GM18505 (cell line): ENCODE results near the gene AOPEP.

Source experiments
- ATAC-seq: cut with Tn5 transposase; IDR thresholded peaks from one replicate; pipeline ENCODE4 v1.9.1; 2021; ENCODE audit not compliant: unreplicated experiment
- POLR2A ChIP-seq: IDR thresholded peaks from 4 replicates; pipeline ENCODE4 v1.6.1; 2011; ENCODE audit warnings: borderline replicate concordance; ENCODE audit not compliant: insufficient read depth, insufficient read length; ENCODE audit errors: extremely low read depth

Gene AOPEP

GRCh38 chr9:95126739-95127138, 400.2 kb downstream of the AOPEP start:
- no peak for ATAC-seq
- TF ChIP-seq POLR2A: no peak

GRCh38 chr9:95127249-95128176, 401.0 kb downstream of the AOPEP start:
- TF ChIP-seq POLR2A: no peak
- peak; percentile 66 for ATAC-seq

GRCh38 chr9:95128177-95128524, 401.7 kb downstream of the AOPEP start:
- TF ChIP-seq POLR2A: no peak

DNA sequence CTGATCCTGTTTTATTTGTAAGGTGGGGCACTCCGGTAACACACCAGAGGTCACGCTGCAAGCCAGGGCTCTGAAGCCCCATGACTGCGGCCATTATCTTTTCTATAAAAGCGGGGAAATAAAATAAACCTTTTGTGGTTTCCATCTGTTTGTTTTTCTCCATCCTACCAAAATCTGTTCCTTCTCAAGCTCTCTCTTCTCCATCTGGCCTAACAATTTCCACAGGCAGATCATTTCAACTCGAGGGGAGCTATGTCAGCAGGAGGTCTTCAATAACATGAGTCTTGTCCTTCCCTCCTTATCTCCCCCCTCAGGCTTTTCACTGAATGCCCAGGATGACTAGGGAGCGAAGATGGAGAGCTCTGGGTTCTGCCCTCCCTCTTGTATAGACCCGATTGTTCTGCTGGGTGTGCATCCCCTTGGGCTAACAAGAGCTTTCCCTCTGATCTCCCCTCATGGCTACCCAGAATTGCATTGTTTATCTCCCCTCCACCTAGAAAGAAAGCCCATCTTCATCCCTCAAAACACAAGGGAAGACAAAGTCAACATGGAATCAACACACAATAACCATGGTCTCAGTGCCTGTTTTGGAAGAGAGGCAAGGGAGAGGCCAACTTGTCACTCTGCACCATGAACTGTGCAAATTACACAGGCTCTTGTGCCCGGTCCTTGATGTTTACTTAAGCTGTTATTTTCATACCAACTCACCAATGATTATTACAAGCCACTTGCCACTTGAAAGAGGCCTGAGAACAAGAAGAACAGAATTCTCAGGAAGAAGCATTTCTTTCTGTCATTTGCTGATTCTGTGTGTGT, 403.2 kb downstream of the AOPEP start:
- no peak for ATAC-seq
- TF ChIP-seq POLR2A: no peak

More at GRCh38 chr9:95128177-95128524, 401.7 kb downstream of the AOPEP start:
- ATAC-seq: no peak

DNA sequence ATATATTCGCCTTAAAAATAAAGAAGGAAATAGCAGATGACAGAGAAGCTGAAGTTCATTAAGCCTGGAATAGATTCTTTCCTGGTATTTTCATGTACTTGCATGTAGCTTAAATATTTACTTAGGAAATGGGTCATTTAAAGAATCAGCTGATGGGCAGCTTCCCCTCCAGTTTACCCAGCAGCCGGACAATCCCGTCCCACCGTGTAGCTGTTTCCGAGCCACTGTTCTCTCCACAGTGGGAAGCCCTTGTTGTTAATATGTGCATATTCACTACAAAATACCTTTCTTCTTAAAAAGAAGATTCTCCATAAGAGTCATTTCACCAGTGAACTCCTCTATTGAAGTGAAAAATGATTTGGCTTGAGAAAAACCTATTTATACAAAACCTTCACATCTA, 404.0 kb downstream of the AOPEP start:
- no peak for TF ChIP-seq POLR2A
- no peak for ATAC-seq

- no peak for TF ChIP-seq POLR2A
- no peak for ATAC-seq
Observed at GRCh38 chr9:95131023-95131943, 404.8 kb downstream of the AOPEP start.

GRCh38 chr9:95132366-95133324, 406.1 kb downstream of the AOPEP start:
- TF ChIP-seq POLR2A: no peak
- ATAC-seq: no peak

DNA sequence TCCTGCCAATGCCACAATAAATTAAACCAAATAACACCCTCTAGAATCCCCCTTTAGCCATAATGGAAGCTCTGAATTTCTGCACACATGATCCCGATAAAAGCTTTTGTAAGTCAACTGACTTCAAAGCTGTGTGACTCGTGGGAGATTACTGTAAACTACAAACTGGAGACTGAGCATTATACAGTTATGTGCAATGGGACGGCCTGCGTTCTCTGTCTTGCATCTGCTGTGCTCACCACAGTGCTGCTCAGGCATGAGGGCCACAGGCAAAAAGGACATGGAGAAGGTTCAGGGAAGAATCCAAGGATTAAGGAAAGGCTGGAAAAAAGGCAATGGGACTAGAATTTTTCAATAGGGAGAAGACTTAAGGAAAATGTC, 406.8 kb downstream of the AOPEP start:
- TF ChIP-seq POLR2A: no peak

GRCh38 chr9:95134457-95134881, 408.0 kb downstream of the AOPEP start:
- ATAC-seq: no peak
- no peak for TF ChIP-seq POLR2A

More for the DNA sequence above, 406.8 kb downstream of the AOPEP start:
- ATAC-seq: no peak

DNA sequence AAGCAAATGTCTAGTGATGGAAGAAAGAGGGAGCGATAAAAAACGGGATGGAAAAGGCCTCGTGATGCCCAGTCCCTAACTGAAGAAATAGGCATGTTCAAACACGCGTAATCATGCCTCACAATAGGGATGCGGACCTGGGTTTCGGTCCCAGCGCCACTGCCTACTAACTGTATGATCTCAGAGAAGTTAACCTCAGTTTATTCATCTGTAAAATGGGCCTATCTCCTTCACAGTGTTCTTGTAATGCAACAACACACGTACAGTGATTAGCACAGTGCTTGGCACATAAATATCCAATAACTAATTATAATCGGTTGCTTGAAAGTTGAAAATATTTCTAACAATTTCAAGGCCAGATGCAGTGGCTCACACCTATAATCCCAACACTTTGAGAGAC, 409.3 kb downstream of the AOPEP start:
- TF ChIP-seq POLR2A: no peak
- no peak for ATAC-seq
